DND-41 (cell line): ENCODE measurements around the gene TFCP2L1.

Experiments used
- ATAC-seq: fragments of 200-7000 bp; cut with Tn5 transposase; 3 replicates; pipeline ENCODE4 v1.9.1; 2021; ENCODE audit warnings: low read depth; ENCODE audit not compliant: insufficient read depth
- DNase-seq: peaks from one replicate; pipeline ENCODE4 v3.0.0-alpha.2; 2020
- H2AFZ ChIP-seq: 2 replicates; pipeline ENCODE4 v1.6.0; 2012; ENCODE audit warnings: low read depth, low read length
- H3K27ac ChIP-seq: 2 replicates; pipeline ENCODE4 v1.5.1; 2012; ENCODE audit warnings: low read length, inconsistent platforms
- H3K27me3 ChIP-seq: fragments of 200-600 bp; sonication (generic); 2 replicates; pipeline ENCODE4 v1.6.0; 2012; ENCODE audit warnings: low read length, mild to moderate bottlenecking, inconsistent platforms; ENCODE audit not compliant: insufficient read depth, poor library complexity
- H3K36me3 ChIP-seq: 2 replicates; pipeline ENCODE4 v1.5.1; 2012; ENCODE audit warnings: low read length, inconsistent platforms; ENCODE audit not compliant: insufficient read depth
- H3K4me1 ChIP-seq: 2 replicates; pipeline ENCODE4 v1.5.1; 2012; ENCODE audit warnings: mild to moderate bottlenecking, low read length; ENCODE audit not compliant: insufficient read depth
- H3K4me2 ChIP-seq: 2 replicates; pipeline ENCODE4 v1.6.0; 2012; ENCODE audit warnings: mild to moderate bottlenecking, moderate library complexity, low read length, inconsistent platforms; ENCODE audit not compliant: insufficient read depth
- H3K4me3 ChIP-seq, 2 experiments: fragments of 200-600 bp in 1 of 2; shearing (Covaris generic) in 1 of 2; 2 replicates each; pipeline ENCODE4 v1.5.1; 2012 to 2016; ENCODE audit warnings: inconsistent platforms in 2 of 2, low read length in 2 of 2, mild to moderate bottlenecking in 2 of 2, low read depth in 1 of 2, moderate library complexity in 1 of 2
- H3K79me2 ChIP-seq: 2 replicates; pipeline ENCODE4 v1.6.0; 2012; ENCODE audit warnings: low read length, inconsistent platforms; ENCODE audit not compliant: insufficient read depth
- H3K9ac ChIP-seq: 2 replicates; pipeline ENCODE4 v1.6.0; 2012; ENCODE audit warnings: low read depth, mild to moderate bottlenecking, inconsistent platforms, low read length, moderate library complexity
- H3K9me3 ChIP-seq: 2 replicates; pipeline ENCODE4 v1.5.1; 2012; ENCODE audit warnings: low read length, moderate library complexity, mild to moderate bottlenecking, inconsistent platforms; ENCODE audit not compliant: insufficient read depth, severe bottlenecking
- H4K20me1 ChIP-seq: 2 replicates; pipeline ENCODE4 v1.6.0; 2012; ENCODE audit warnings: low read length; ENCODE audit not compliant: insufficient read depth
- EZH2 ChIP-seq: IDR thresholded peaks from 3 replicates; pipeline ENCODE4 v1.6.1; 2012; ENCODE audit warnings: borderline replicate concordance, low read depth, mild to moderate bottlenecking, moderate library complexity, low read length, inconsistent platforms; ENCODE audit not compliant: severe bottlenecking
- TF ChIP-seq, protein P1 (sequence below): IDR thresholded peaks from 2 replicates; pipeline ENCODE4 v1.5.1; 2012; ENCODE audit warnings: borderline replicate concordance, low read length, moderate library complexity, mild to moderate bottlenecking; ENCODE audit not compliant: poor library complexity, severe bottlenecking; ENCODE audit errors: extremely low read depth

TFCP2L1 gene

DNA sequence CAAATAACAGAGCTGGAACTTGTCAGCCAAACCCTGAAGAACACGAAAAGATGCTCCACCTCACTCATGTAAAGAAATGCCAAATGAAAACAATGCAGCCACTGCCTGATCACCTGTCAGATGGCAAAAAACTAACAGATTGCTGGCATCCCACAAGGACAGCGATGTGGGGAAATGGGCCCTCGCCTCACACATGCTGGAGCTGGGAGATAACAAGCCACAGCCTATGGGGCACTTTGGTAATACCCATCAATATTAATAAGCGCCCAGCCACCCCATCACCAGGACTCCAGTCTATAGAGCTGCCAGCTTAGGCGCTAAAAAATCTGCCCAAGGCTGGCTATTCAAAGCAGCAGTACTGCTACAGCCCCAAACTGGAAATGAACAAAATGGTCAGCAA lies 27.0 kb downstream of the TFCP2L1 start:
- H3K27me3 ChIP-seq, result no peaks in the 10 kb centered on the region

DNA sequence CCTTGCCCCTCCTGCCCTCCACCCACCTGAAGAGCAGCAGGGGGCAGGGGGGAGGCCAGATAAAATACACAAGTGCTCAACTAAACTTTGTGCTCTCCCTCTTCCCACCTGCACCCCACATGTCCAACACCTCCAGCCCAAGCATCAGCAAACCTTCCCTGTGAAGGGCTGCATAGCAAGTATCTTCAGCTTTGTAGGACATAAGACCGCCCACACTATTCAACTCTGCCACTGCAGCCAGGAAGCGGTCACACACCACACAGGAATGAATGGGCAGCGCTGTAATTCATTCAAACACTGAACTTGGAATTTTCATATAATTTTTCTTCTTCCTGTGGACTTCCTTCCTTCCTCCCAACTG lies 27.5 kb downstream of the TFCP2L1 start:
- H3K27ac ChIP-seq, result no peak overlapping the region

More for the DNA sequence above, 27.0 kb downstream of the TFCP2L1 start:
- Histone ChIP-seq H3K4me1 (no peaks in the 10 kb centered on the region), H3K27ac (no peak overlapping the region), H3K36me3 (no peaks in the 10 kb centered on the region), H4K20me1 (no peaks in the 10 kb centered on the region), H3K9ac (no peak overlapping the region), H3K9me3 (no peaks in the 10 kb centered on the region), H3K79me2 (no peaks in the 10 kb centered on the region), H2AFZ (no peak overlapping the region), H3K4me2 (no peak overlapping the region), H3K4me3 (no peak overlapping the region)
- no peak for ATAC-seq
- TF ChIP-seq, protein P1, sequence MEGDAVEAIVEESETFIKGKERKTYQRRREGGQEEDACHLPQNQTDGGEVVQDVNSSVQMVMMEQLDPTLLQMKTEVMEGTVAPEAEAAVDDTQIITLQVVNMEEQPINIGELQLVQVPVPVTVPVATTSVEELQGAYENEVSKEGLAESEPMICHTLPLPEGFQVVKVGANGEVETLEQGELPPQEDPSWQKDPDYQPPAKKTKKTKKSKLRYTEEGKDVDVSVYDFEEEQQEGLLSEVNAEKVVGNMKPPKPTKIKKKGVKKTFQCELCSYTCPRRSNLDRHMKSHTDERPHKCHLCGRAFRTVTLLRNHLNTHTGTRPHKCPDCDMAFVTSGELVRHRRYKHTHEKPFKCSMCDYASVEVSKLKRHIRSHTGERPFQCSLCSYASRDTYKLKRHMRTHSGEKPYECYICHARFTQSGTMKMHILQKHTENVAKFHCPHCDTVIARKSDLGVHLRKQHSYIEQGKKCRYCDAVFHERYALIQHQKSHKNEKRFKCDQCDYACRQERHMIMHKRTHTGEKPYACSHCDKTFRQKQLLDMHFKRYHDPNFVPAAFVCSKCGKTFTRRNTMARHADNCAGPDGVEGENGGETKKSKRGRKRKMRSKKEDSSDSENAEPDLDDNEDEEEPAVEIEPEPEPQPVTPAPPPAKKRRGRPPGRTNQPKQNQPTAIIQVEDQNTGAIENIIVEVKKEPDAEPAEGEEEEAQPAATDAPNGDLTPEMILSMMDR, result no peak
- TF ChIP-seq EZH2, result no peak
- no peak for DNase-seq

DNA sequence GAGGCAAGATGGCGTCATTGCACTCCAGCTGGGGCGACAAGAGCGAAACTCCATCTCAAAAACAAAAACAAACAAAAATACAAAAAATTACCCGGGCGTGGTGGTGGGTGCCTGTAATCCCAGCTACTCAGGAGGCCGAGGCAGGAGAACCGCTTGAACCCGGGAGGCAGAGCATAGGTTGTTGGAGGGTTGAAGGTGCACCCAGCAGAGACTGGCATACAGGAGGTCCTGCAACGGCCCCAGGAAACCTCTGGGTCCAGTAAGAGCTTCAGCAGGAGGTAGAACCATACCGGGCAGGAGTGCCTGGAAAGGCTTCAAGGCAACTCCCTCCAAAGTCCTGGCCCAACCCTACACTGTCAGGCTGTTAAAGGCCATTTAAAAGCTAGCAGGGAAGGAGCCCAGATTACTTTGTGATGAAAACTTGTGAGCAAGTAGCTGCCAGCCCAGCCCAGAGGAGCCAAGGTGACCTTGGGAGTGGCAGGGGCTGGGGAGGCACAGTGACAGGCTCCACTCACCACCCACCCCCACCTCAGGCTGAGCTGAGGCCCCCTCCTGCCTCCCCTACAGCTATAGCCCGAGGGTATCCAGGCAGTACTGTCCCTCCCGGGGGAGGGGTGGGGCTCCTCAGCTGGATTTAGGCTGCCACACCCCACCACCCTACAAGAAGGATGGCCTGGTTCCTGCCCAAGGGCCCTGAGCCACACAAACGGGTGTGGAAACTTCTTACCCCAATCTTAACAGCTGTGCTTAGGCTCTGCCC lies 28.1 kb downstream of the TFCP2L1 start:
- no peaks in the 10 kb centered on the region for H3K4me1 ChIP-seq
- TF ChIP-seq, protein P1, result no peak
- no peak for ATAC-seq
- H3K4me2 ChIP-seq, result no peak overlapping the region
- no peaks in the 10 kb centered on the region for H3K9me3 ChIP-seq
- H3K27ac ChIP-seq, result no peak overlapping the region
- no peaks in the 10 kb centered on the region for H3K36me3 ChIP-seq
- H2AFZ ChIP-seq, result no peak overlapping the region
- no peak overlapping the region for H3K9ac ChIP-seq
- DNase-seq, result no peak
- no peaks in the 10 kb centered on the region for H4K20me1 ChIP-seq
- H3K27me3 ChIP-seq, result no peaks in the 10 kb centered on the region
- no peaks in the 10 kb centered on the region for H3K79me2 ChIP-seq
- no peak overlapping the region for H3K4me3 ChIP-seq

More for the DNA sequence above, 27.5 kb downstream of the TFCP2L1 start:
- Histone ChIP-seq H2AFZ (no peak overlapping the region), H3K4me1 (no peaks in the 10 kb centered on the region), H3K9me3 (no peaks in the 10 kb centered on the region), H3K27me3 (no peaks in the 10 kb centered on the region), H3K4me2 (no peak overlapping the region), H3K4me3 (no peak overlapping the region), H4K20me1 (no peaks in the 10 kb centered on the region), H3K36me3 (no peaks in the 10 kb centered on the region), H3K9ac (no peak overlapping the region), H3K79me2 (no peaks in the 10 kb centered on the region)
- DNase-seq (no peak), ATAC-seq (no peak)
- TF ChIP-seq, protein P1, result no peak
- no peak for TF ChIP-seq EZH2
